GM21367 (cell line): ENCODE data around the gene REV3L.

Experiments used
- ATAC-seq: cut with Tn5 transposase; IDR thresholded peaks from one replicate; pipeline ENCODE4 v1.9.1; 2021; ENCODE audit not compliant: unreplicated experiment

REV3L gene

DNA sequence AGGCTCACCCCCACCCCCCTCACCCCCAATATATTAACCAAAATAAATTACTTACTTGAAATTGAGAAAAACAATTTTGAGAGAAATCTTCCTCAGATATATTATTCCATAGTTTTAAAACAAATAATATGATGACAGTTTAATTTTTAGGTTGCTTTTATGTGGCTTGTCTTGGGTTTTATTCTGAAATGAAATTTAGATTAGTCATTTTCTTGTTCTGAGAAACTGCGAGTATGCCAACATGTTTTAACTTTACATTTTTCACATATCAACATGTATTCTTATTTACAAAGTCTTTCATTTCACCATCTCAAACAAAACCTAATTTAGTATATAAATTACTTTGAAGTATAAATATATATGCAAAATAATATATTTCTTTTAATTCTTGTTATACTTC, 11.1 kb downstream of the REV3L start:
- ATAC-seq = no peak

GRCh38 chr6:111471533-111471932, 11.5 kb downstream of the REV3L start:
- no peak for ATAC-seq

- ATAC-seq = no peak
Measured at GRCh38 chr6:111470991-111471390, 12.0 kb downstream of the REV3L start.

DNA sequence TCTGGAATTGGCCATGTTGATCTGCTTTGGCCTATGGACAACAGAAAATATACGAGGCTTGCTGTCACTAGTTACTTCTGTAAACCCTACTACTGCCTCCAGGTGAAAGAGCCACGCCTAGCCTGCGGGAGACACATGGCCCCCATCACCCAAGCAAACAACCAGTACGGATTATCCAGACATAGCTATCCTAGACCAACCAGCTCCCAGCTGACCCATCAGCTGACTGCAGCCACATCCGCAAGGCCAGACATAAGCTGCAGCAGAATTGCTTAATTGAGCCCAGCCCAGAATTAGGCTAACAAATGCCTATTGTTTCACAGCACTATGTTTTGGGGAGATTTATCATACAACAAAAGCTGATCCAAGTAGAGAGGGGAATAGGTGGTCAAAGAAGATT, 13.5 kb downstream of the REV3L start:
- ATAC-seq = no peak

- ATAC-seq = no peak
Measured at GRCh38 chr6:111468329-111469012, 14.5 kb downstream of the REV3L start.

DNA sequence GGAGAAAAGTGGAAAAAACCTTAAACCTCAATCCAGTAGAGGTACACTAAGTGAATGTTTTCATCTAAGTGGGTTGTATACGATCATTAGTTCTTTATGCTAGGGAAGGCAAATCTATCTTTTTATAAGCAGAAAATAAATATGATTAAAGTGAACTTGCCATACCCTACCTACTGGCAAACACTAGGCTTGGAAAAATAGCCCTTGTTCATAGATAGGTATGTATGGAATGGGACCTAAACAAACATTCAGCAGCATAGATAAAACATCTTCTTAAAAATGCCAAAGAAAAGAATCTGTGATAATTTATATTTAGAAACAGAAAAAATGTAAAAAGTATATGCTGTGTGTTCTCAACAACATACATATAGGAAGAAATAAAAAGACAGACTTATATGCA, 18.8 kb downstream of the REV3L start:
- no peak for ATAC-seq

DNA sequence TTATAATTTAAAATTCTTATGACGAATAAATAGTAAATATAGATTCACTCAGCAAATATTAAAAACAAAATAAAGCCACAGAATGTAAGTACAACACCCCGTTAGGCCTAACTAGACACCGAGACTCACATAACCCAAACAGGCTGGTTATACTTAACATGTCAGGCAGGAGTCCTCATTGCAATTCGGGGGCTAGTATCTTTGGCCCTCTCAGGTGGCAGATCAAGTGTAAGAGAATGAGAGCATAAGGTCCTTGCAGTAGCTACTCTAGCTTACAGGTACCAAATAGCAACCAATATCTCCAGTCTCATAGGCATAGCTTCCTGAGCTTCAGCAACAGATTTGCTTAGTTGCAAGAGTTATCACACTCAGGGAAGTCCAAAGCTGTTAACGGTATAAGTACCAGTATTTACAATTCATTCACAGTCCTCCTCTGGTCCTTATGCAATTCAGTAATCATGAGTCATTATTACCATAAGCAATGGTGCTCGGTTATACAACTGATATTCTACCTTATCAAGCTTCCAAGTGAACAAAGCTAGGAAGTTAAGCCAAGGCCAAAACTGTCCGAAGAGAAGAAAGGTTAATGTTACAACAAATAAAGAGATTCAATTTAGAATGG, 20.1 kb downstream of the REV3L start:
- ATAC-seq = no peak

DNA sequence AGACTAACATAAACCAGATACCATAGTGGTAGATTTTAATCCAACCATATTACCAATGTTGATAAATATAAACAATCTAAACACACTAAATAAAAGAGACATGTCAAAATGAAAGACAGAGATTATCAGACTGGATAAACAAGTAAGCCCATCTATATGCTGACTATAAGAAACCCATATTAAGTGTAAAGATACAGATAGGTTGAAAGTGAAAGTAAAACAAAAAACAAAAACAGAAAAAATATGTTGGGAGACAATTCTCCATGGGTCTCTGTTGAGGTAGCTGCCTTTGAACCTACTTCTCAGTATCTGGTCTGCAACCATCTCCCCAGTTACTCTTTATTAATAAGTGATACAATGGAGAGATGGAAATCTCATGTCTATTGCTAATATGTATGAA, 21.2 kb downstream of the REV3L start:
- ATAC-seq = no peak

- no peak for ATAC-seq
Measured at GRCh38 chr6:111458670-111459232, 24.3 kb downstream of the REV3L start.

DNA sequence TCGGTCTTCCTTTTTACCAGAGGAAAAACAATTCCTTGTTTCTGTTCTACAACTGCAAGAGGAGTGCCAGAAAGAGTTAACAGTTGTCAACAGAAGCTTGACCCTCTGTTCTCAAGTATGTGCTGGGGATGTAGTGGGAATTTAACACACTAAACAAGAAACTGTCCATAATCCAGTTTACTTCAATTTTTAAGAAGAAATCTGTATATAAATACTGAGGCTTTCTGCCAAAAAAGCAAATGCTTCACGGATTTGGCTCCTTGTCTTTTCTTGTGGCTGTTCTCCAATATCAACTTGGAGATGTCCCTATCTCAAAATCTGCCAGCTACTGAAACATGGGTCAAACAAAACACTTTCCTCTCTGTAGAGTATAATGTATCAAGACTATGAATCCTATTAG, 26.8 kb downstream of the REV3L start:
- ATAC-seq = no peak

- no peak for ATAC-seq
Measured at GRCh38 chr6:111450636-111451035, 32.4 kb downstream of the REV3L start.

DNA sequence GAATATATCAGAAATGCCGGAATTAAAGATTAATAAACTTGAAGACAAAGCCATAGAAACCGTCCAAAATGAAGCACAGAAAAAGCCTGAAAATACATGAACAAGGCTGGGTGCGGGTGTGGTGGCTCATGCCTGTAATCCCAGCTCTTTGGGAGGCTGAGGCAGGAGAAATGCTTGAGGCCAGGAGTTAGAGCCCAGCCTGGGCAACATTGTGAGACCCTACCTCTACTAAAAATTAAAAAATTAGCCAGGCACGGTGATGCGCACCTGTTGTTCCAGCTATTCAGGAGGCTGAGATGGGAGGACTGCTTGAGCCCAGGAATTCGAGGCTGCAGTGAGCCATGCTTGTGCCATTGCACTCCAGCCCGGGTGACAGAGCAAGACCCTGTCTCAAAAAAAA, 32.9 kb downstream of the REV3L start:
- ATAC-seq = no peak

GRCh38 chr6:111449129-111449528, 33.9 kb downstream of the REV3L start:
- no peak for ATAC-seq

DNA sequence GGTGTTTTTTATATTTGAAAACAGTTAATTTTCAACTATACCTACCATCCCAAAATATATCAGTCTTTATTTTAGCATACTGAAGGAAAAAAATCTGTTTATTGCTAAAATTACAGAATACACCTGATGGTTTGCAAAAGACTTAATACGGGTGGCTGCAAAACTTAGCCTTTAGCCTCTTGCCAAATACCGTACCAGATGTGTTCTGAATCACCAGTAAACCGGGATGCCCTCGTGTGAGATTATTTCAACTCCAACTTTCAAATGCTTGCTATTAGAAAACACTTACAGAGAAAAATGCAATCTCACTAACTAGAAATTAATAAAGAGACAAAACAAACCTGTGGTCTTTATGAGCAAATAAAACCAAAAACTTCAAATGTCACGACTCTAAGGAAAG, 36.0 kb downstream of the REV3L start:
- no peak for ATAC-seq

DNA sequence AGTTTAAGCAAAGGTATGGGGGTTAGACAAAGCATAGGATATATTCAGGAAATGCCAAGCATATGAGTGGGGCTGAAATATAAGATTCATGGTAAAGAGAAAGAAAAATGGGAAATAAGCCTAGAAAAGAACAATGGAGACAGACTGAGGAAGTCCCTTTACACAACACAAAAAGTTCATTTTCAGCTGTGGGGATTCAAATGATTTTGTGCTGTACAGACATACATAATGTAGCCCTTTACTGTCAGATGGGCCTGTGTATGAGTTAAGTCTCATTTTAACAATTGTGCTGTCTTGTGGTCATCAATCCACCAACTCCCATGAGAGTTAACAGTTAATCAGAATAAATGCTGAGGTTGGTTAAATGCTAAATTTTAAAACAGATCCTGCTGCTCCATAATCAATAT, 37.2 kb downstream of the REV3L start:
- no peak for ATAC-seq

GRCh38 chr6:111444794-111445193, 38.2 kb downstream of the REV3L start:
- ATAC-seq = no peak

DNA sequence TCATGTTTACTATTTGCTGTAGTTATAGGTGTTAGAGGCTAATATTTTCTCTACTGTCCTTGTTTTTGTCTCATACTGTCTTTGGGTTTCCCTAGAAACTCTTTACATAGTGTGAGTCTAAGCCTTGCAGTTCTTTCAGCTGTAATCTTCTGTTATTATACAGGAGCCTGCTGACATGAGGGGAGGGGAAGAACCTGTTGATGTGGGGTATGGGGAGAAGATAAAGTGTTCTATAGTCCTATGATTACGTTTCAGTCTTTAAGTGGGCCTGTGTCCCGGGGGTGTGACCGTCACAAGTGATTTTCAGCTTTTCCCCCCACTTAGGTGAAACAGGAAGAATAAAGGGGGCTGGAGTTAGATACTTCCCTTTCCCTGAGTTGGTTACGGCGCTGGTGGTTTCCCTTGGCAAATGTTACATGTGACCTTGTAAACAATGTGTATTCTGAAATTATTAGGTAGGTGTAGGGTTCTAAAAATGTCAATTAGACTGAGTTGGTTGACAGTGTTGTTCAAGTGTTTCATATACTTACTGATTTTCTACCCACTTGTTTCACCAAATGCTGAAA, 41.3 kb downstream of the REV3L start:
- ATAC-seq = no peak

DNA sequence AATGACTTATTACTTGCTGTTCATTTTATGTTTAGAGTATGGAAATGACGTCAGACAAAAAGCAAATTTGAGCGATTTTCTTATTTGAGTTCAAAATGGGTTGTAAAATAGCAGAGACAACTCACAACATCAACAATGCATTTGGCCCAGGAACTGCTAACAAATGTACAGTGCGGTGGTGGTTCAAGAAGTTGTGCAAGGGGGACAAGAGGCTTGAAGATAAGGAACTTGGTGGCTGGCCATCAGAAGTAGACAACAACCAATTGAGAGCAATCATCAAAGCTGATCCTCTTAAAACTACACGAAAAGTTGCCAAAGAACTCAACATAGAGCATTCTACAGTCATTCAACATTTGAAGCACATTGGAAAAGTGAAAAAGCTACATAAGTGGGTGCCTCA, 43.8 kb downstream of the REV3L start:
- ATAC-seq = no peak

- ATAC-seq = no peak
Measured at GRCh38 chr6:111437573-111437972, 45.4 kb downstream of the REV3L start.

- ATAC-seq = no peak
Measured at GRCh38 chr6:111432511-111432910, 50.5 kb downstream of the REV3L start.

- ATAC-seq = no peak
Measured at GRCh38 chr6:111430605-111431376, 52.2 kb downstream of the REV3L start.

- no peak for ATAC-seq
Measured at GRCh38 chr6:111429571-111429970, 53.4 kb downstream of the REV3L start.
